GM18519 (cell line): ENCODE results near the gene TMEM150C.

Source experiments
- ATAC-seq: cut with Tn5 transposase; IDR thresholded peaks from one replicate; pipeline ENCODE4 v1.9.1; 2021; ENCODE audit warnings: mild to moderate bottlenecking, moderate library complexity; ENCODE audit not compliant: unreplicated experiment, low FRiP score

TMEM150C gene

GRCh38 chr4:82433791-82434190 lies 128.0 kb downstream of the TMEM150C start:
- ATAC-seq: no peak
